ENCODE results near the gene LCAT.

The LCAT gene

DNA sequence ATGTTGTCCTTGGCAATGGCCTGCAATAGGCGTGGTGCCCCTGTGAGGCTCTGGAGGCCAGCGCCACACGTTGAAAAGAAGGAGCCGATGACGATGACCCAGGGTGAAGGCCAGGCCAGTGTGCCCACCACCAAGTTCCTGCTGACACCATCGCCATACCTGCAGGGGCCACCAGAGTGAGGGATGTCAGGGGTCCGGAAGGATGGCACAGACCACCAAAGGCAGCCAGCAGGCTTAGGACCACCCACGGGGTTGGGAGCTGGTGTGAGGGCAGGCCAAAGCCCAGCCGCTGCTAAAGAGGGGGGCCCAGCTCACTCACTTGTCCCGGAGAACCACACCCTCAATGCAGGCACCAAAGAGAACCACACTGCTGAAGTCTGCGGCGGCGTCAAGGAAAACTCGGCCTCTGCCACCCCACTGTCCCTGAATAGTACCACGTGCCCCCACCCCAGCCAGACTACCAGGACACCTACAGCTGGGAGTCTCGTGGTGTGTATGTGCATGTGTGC, 6.5 kb upstream of the LCAT start:
- H3K27me3 ChIP-seq (ENCODE audit: control insufficient read depth, insufficient read depth, low read length) = no peaks in the 10 kb centered on the region
- no peak overlapping the region for H3K27ac ChIP-seq (ENCODE audit: low read depth, low read length)
- peaks cover 57% of the 10 kb centered on the region for H3K36me3 ChIP-seq (ENCODE audit: control insufficient read depth, insufficient read depth, low read length)
- peaks cover 11% of the 10 kb centered on the region for H3K4me1 ChIP-seq (ENCODE audit: control insufficient read depth, insufficient read depth, low read length)
- no peak overlapping the region for H3K4me3 ChIP-seq (ENCODE audit: low read length)
- no peak overlapping the region for H3K9ac ChIP-seq (ENCODE audit: low read length)

DNA sequence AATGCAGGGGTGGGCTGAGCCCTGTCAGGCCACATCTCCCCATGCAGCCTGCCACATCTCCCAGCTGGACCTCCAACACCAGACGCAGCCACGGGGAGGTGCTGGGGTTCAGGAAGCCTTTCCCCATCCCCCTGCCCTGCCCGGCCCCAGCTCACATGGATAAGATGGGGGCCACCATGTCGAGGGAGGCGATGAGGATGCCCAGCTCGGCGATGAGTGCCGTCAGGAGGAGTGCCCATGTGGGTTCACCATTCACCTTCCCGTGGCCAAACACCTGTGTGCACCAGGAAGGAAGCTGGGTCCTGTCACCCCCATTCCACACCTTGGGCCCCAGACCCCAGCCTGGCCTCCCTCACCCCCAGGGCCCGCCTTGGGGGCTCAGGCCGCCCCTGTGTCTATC, 5.7 kb upstream of the LCAT start:
- Histone ChIP-seq H3K36me3 (ENCODE audit: control insufficient read depth, insufficient read depth, low read length) (peaks cover 59% of the 10 kb centered on the region), H3K4me1 (ENCODE audit: control insufficient read depth, insufficient read depth, low read length) (peaks cover 16% of the 10 kb centered on the region), H3K27me3 (ENCODE audit: control insufficient read depth, insufficient read depth, low read length) (no peaks in the 10 kb centered on the region)

GRCh38 chr16:67948015-67948414, 4.1 kb upstream of the LCAT start:
- no peak overlapping the region for H3K9ac ChIP-seq (ENCODE audit: low read length)
- peaks cover 51% of the 10 kb centered on the region for H3K36me3 ChIP-seq (ENCODE audit: control insufficient read depth, insufficient read depth, low read length)
- H3K4me1 ChIP-seq (ENCODE audit: control insufficient read depth, insufficient read depth, low read length) = peaks cover 27% of the 10 kb centered on the region
- H3K4me3 ChIP-seq (ENCODE audit: low read length) = no peak overlapping the region
- H3K27me3 ChIP-seq (ENCODE audit: control insufficient read depth, insufficient read depth, low read length) = no peaks in the 10 kb centered on the region
- no peak overlapping the region for H3K27ac ChIP-seq (ENCODE audit: low read depth, low read length)

More for the DNA sequence above, 5.7 kb upstream of the LCAT start:
- Histone ChIP-seq H3K27ac (ENCODE audit: low read depth, low read length) (no peak overlapping the region), H3K9ac (ENCODE audit: low read length) (no peak overlapping the region), H3K4me3 (ENCODE audit: low read length) (no peak overlapping the region)

DNA sequence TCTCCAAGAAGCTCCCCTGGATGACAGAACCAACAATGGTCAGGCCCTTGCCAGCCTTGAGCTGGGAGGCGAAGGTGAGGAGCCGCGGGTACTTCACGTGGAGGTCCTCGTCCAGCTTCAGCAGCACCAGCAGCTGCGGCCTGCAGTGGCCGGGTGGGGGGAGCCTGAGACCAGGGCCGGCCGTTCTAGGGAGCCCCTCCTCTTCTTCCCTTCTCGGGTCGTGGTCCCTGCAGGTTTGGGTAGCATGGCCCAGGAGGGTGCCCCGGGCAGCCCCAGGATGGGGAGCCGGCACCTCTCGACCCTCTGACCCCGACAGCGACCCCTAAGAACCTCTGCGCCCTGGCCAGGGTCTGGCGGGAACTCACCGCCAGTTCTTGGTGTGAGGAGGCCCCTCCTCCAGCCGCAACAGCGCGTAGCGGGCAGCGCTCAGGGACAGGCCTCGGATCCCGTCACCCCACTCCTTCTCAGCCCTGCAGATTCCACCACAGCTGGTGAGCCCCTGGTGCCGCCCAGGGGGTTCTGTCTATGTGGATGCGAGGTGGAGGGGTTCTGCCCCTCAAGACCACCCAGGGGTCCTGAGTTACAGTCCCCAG, 3.1 kb upstream of the LCAT start:
- H3K36me3 ChIP-seq (ENCODE audit: control insufficient read depth, insufficient read depth, low read length) = peaks cover 51% of the 10 kb centered on the region
- H3K27ac ChIP-seq (ENCODE audit: low read depth, low read length) = no peak overlapping the region
- no peaks in the 10 kb centered on the region for H3K27me3 ChIP-seq (ENCODE audit: control insufficient read depth, insufficient read depth, low read length)
- H3K4me1 ChIP-seq (ENCODE audit: control insufficient read depth, insufficient read depth, low read length) = peaks cover 26% of the 10 kb centered on the region
- H3K4me3 ChIP-seq (ENCODE audit: low read length) = no peak overlapping the region
- no peak overlapping the region for H3K9ac ChIP-seq (ENCODE audit: low read length)

DNA sequence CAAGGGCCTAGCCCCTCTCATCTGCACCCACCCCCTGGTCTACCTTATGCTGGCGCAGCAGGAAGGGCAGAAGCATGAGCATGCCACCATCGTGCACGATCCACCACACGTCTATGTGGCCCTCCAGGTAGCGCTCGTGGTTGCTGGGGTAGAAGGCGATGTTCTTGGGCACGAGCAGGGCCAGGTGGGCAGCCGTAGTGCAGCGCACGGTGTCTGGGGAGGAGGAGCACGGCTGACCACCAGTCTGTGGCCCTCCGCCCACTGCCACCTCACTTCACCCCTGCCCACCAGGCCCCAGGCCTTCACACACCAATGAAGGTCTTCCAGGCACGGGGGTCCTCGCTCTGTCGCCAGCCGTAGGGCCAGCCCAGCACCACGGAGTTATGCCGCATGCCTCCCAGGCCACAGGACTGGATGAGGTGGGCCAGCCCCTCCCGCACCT, 2.2 kb upstream of the LCAT start:
- Histone ChIP-seq H3K36me3 (ENCODE audit: control insufficient read depth, insufficient read depth, low read length) (peaks cover 44% of the 10 kb centered on the region), H3K27me3 (ENCODE audit: control insufficient read depth, insufficient read depth, low read length) (no peaks in the 10 kb centered on the region), H3K27ac (ENCODE audit: low read depth, low read length) (no peak overlapping the region), H3K4me3 (ENCODE audit: low read length) (no peak overlapping the region), H3K9ac (ENCODE audit: low read length) (no peak overlapping the region), H3K4me1 (ENCODE audit: control insufficient read depth, insufficient read depth, low read length) (peaks cover 17% of the 10 kb centered on the region)

GRCh38 chr16:67945392-67945933, 1.5 kb upstream of the LCAT start:
- no peak overlapping the region for H3K27ac ChIP-seq (ENCODE audit: low read depth, low read length)
- no peak overlapping the region for H3K4me3 ChIP-seq (ENCODE audit: low read length)
- peaks cover 37% of the 10 kb centered on the region for H3K36me3 ChIP-seq (ENCODE audit: control insufficient read depth, insufficient read depth, low read length)
- no peaks in the 10 kb centered on the region for H3K27me3 ChIP-seq (ENCODE audit: control insufficient read depth, insufficient read depth, low read length)
- peaks cover 16% of the 10 kb centered on the region for H3K4me1 ChIP-seq (ENCODE audit: control insufficient read depth, insufficient read depth, low read length)
- H3K9ac ChIP-seq (ENCODE audit: low read length) = no peak overlapping the region

DNA sequence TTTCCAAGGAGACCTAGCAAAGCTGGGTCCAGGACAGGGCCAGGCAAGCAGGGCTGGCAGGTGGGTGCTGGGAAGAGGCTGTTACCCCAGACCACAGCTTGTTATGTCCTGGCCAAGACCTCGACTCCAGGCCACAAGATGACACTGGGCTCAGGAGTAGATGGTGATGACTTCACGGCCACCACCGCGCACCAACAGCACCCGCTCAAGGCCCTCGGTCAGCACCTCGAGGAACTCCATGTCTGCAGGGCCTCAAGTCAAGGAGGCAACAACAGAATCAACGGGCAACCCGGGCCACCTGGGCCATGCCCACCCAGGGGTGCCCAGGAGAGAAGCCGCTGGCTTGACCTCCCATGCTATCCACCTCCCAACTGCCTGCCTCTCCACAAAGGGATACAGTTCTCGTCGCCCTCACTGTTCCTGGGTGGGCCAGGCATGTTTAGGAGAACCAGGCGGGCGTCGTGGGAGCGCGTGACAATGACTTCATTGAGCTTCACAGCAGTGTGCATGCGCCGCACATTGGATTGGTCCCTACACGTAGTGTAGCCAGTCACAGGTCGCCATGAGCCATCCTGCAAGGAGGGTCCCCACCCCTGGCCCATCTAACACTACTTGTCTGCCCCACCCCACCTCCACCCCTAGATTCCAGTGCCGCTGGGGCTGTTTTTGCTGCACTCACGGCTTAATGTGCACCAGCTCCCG, 921 bp upstream of the LCAT start:
- H3K4me3 ChIP-seq (ENCODE audit: low read length) = no peak overlapping the region
- H3K9ac ChIP-seq (ENCODE audit: low read length) = no peak overlapping the region
- peak overlapping the region; percentile 85 for H3K27ac ChIP-seq (ENCODE audit: low read depth, low read length)
- H3K27me3 ChIP-seq (ENCODE audit: control insufficient read depth, insufficient read depth, low read length) = no peaks in the 10 kb centered on the region
- H3K4me1 ChIP-seq (ENCODE audit: control insufficient read depth, insufficient read depth, low read length) = peaks cover 16% of the 10 kb centered on the region
- peaks cover 31% of the 10 kb centered on the region for H3K36me3 ChIP-seq (ENCODE audit: control insufficient read depth, insufficient read depth, low read length)

DNA sequence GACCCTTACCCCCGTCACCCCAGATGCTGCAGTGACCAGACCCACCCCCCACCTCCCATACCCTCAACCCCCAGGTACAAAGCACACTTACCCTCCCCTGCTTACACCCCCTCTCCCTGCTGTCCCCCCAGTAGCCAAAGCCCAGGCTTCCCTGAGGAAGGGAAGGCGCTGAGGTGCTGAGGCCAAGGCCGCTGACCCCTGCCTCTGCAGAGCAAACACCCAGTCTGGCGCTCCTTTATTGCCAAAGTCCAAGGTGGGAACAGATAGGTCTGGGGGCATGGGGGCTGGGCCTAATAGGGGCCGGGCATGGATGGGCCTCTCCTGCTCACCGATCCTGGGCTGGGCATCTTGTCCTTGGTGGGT, 683 bp downstream of the LCAT start:
- peak overlapping the region; percentile 85 for H3K27ac ChIP-seq (ENCODE audit: low read depth, low read length)

GRCh38 chr16:67942510-67943255, 1.2 kb downstream of the LCAT start:
- H3K4me1 ChIP-seq (ENCODE audit: control insufficient read depth, insufficient read depth, low read length) = peaks cover 16% of the 10 kb centered on the region
- peaks cover 13% of the 10 kb centered on the region for H3K36me3 ChIP-seq (ENCODE audit: control insufficient read depth, insufficient read depth, low read length)
- H3K27ac ChIP-seq (ENCODE audit: low read depth, low read length) = peak overlapping the region; percentile 85
- H3K4me3 ChIP-seq (ENCODE audit: low read length) = no peak overlapping the region
- H3K9ac ChIP-seq (ENCODE audit: low read length) = no peak overlapping the region
- H3K27me3 ChIP-seq (ENCODE audit: control insufficient read depth, insufficient read depth, low read length) = no peaks in the 10 kb centered on the region

More for the DNA sequence above, 683 bp downstream of the LCAT start:
- H3K4me1 ChIP-seq (ENCODE audit: control insufficient read depth, insufficient read depth, low read length) = peaks cover 16% of the 10 kb centered on the region
- H3K9ac ChIP-seq (ENCODE audit: low read length) = no peak overlapping the region
- peaks cover 17% of the 10 kb centered on the region for H3K36me3 ChIP-seq (ENCODE audit: control insufficient read depth, insufficient read depth, low read length)
- no peak overlapping the region for H3K4me3 ChIP-seq (ENCODE audit: low read length)
- H3K27me3 ChIP-seq (ENCODE audit: control insufficient read depth, insufficient read depth, low read length) = no peaks in the 10 kb centered on the region

DNA sequence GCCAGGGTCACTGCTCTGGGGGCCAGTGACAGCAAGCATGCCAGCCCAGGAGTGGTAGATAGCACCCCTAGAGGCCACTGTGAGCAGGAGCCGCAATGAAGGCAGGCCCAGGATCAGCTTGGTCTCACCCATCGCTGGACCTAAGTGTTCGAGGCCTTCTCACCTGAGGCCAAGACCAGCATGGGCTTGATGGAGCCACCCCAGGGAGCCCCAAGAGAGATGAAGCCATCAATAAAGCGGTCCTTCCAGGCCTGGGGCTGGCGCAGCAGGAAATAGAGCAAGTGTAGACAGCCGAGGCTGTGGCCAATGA, 1.8 kb downstream of the LCAT start:
- Histone ChIP-seq H3K36me3 (ENCODE audit: control insufficient read depth, insufficient read depth, low read length) (peaks cover 12% of the 10 kb centered on the region), H3K4me3 (ENCODE audit: low read length) (no peak overlapping the region), H3K4me1 (ENCODE audit: control insufficient read depth, insufficient read depth, low read length) (peaks cover 16% of the 10 kb centered on the region), H3K9ac (ENCODE audit: low read length) (no peak overlapping the region), H3K27me3 (ENCODE audit: control insufficient read depth, insufficient read depth, low read length) (no peaks in the 10 kb centered on the region), H3K27ac (ENCODE audit: low read depth, low read length) (no peak overlapping the region)

GRCh38 chr16:67941469-67942199, 2.3 kb downstream of the LCAT start:
- no peaks in the 10 kb centered on the region for H3K27me3 ChIP-seq (ENCODE audit: control insufficient read depth, insufficient read depth, low read length)
- peaks cover 8% of the 10 kb centered on the region for H3K36me3 ChIP-seq (ENCODE audit: control insufficient read depth, insufficient read depth, low read length)
- H3K27ac ChIP-seq (ENCODE audit: low read depth, low read length) = no peak overlapping the region
- H3K4me1 ChIP-seq (ENCODE audit: control insufficient read depth, insufficient read depth, low read length) = peaks cover 16% of the 10 kb centered on the region
- H3K9ac ChIP-seq (ENCODE audit: low read length) = no peak overlapping the region
- no peak overlapping the region for H3K4me3 ChIP-seq (ENCODE audit: low read length)

Data from rectal smooth muscle tissue (tissue), 1 donor.